GM12878 (cell line): ENCODE results near the gene TRIP4.

Experiments used
- CHD1 ChIP-seq: IDR thresholded peaks from 2 replicates; pipeline ENCODE4 v1.6.1; 2012; ENCODE audit warnings: low read depth, low read length, improper control_type of control experiment
- GATAD2B ChIP-seq: fragments of 450-650 bp; conservative IDR thresholded peaks from 2 replicates; pipeline ENCODE4 v1.6.1; 2017; ENCODE audit warnings: low read depth, mild to moderate bottlenecking, moderate library complexity
- TF ChIP-seq, protein P1 (sequence below): fragments of 450-650 bp; IDR thresholded peaks from 2 replicates; pipeline ENCODE4 v1.6.1; 2017; ENCODE audit warnings: mild to moderate bottlenecking
- TF ChIP-seq, protein P2 (sequence below), 3 experiments: IDR thresholded peaks in 2 of 3; conservative IDR thresholded peaks in 1 of 3; 2 replicates each; pipeline ENCODE4 v1.5.1; 2011; ENCODE audit warnings: low read depth in 3 of 3, low read length in 3 of 3, mild to moderate bottlenecking in 3 of 3, control low read depth in 2 of 3, moderate library complexity in 2 of 3, inconsistent platforms in 1 of 3, mixed read lengths in 1 of 3; ENCODE audit not compliant: control insufficient read depth in 2 of 3, insufficient read depth in 1 of 3; ENCODE audit errors: extremely low read depth in 1 of 3

DNA sequence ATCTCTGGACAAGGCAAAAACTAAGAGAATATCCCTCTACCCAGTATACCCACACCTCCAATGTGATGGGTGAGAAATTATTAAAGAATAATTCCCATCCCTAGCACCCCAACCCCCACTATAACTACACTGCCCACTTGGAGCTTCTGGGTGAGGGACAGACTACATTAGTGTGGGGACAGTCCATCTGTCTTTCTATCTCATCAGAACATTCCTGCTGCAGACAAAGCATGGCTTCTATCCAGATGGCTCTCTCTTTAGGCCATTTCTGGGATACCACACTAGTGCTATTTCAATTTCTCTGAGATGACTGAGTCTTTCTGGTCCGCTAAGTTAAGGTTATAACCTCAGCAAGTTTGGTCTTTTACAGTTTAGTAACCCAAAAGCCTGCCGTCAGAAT is 38.3 kb upstream of the TRIP4 start:
- TF ChIP-seq, protein P1, sequence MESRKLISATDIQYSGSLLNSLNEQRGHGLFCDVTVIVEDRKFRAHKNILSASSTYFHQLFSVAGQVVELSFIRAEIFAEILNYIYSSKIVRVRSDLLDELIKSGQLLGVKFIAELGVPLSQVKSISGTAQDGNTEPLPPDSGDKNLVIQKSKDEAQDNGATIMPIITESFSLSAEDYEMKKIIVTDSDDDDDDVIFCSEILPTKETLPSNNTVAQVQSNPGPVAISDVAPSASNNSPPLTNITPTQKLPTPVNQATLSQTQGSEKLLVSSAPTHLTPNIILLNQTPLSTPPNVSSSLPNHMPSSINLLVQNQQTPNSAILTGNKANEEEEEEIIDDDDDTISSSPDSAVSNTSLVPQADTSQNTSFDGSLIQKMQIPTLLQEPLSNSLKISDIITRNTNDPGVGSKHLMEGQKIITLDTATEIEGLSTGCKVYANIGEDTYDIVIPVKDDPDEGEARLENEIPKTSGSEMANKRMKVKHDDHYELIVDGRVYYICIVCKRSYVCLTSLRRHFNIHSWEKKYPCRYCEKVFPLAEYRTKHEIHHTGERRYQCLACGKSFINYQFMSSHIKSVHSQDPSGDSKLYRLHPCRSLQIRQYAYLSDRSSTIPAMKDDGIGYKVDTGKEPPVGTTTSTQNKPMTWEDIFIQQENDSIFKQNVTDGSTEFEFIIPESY, result no peak
- TF ChIP-seq CHD1 (no peak), GATAD2B (no peak)
- TF ChIP-seq, protein P2, sequence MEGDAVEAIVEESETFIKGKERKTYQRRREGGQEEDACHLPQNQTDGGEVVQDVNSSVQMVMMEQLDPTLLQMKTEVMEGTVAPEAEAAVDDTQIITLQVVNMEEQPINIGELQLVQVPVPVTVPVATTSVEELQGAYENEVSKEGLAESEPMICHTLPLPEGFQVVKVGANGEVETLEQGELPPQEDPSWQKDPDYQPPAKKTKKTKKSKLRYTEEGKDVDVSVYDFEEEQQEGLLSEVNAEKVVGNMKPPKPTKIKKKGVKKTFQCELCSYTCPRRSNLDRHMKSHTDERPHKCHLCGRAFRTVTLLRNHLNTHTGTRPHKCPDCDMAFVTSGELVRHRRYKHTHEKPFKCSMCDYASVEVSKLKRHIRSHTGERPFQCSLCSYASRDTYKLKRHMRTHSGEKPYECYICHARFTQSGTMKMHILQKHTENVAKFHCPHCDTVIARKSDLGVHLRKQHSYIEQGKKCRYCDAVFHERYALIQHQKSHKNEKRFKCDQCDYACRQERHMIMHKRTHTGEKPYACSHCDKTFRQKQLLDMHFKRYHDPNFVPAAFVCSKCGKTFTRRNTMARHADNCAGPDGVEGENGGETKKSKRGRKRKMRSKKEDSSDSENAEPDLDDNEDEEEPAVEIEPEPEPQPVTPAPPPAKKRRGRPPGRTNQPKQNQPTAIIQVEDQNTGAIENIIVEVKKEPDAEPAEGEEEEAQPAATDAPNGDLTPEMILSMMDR (IDR thresholded peaks at IDR 0.05 in 2 of 3, conservative IDR thresholded peaks at IDR 0.05 in 1 of 3; ENCODE audit: control insufficient read depth in 2 of 3, extremely low read depth in 1 of 3, insufficient read depth in 1 of 3, low read depth in 3 of 3, low read length in 3 of 3), result no peak
